SH-SY5Y (cell line): ENCODE data around the gene SDF2.

ENCODE experiments used
- GATA2 ChIP-seq: IDR thresholded peaks from 2 replicates; pipeline ENCODE4 v1.6.1; 2011; ENCODE audit warnings: mild to moderate bottlenecking, low read depth, low read length
- GATA3 ChIP-seq: IDR thresholded peaks from 2 replicates; pipeline ENCODE4 v1.6.1; 2011; ENCODE audit warnings: low read depth, mild to moderate bottlenecking, low read length, moderate library complexity

DNA sequence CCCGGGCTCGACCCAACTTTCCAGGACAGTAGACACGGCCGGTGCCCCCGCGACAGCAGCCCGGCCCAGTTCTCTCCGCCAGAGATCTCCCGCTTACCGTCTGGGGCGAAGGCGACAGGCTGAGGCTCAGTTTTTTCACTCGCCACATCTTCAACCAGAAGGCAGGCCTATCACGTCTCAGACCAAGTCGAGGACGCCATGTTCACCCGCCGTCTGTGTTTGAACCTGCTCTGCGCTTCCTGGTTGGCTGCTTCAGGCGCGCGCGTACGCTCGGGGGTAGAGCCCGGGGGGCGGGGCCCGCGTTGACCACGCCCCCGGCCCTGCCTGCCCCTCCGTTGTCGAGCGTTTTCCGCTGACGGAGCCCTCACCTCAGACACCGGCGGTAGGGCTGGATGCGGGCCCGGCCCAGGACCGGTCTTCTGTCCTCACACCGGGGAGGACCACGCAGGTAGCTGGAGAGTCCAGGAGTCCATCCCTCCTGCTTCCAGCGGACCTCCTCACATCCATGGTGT, 62.9 kb downstream of the SDF2 start, which contains the start of gene SPAG5:
- TF ChIP-seq GATA3 (no peak), GATA2 (no peak)
